GM21825 (cell line): ENCODE results near the gene GHRHR.

ENCODE experiments used
- ATAC-seq: cut with Tn5 transposase; IDR thresholded peaks from one replicate; pipeline ENCODE4 v1.9.1; 2021; ENCODE audit warnings: mild to moderate bottlenecking, moderate library complexity; ENCODE audit not compliant: unreplicated experiment

GHRHR gene

GRCh38 chr7:31000779-31001178 lies 37.0 kb downstream of the GHRHR start:
- no peak for ATAC-seq

DNA sequence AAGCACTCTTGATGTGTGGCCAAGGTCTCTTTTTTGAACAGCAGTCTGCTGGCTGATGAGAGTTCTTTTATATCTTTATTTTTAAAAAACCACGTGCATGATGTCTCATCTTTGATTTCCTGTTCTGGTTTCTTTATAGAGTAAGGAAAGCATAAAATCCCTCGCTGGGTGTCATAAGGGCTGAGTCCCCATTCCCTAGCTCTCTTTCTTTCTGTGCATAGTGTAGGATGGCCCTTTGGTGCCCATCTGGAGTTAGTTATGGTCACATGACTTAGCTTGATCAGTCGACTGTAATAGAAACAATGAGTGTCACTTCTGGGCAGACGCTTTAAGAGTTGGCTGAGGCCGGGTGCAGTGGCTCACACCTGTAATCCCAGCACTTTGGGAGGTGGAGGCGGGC lies 38.5 kb downstream of the GHRHR start:
- no peak for ATAC-seq

DNA sequence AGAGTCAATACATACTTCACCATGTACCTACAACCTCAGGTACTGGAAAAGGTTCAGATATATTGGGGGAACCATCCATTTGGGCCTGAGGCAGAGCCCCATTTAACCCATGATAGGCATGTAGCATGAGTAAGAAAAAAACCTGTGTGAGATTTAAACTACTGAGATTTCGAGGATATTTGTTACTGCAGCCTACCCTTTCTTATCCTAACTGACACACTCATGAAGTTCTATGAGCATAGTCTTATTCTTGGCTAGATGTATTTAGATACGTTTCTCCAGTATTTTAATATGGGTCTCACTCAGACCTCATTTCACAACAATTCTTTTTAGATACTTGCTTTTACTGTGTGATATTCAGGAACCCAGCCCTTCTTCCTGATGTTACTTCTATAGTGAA lies 39.3 kb downstream of the GHRHR start:
- no peak for ATAC-seq

- no peak for ATAC-seq
Observed at GRCh38 chr7:31003721-31004120, 40.0 kb downstream of the GHRHR start.

- ATAC-seq: no peak
Observed at GRCh38 chr7:31004393-31004792, 40.6 kb downstream of the GHRHR start.

GRCh38 chr7:31006857-31007256 lies 43.1 kb downstream of the GHRHR start:
- no peak for ATAC-seq

DNA sequence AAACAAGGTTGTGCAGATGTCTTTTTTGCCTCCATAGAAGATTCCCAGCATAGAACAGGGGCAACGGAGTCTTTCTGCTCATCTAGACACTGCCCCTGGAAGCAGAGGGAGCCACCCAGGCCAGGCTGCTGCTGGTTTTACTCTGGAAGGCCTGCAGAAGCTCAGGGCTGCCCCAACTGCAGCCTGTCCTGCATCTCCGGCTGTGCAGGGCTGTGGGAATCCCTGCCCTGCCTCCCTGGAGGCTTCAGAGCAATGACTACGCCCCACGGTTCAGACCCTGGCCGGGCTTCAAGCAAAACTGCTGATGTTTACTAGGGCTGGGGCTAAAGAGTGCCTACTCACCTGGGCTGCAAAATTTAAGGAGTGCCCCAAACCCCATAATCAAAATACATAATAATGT lies 43.9 kb downstream of the GHRHR start:
- ATAC-seq: no peak

DNA sequence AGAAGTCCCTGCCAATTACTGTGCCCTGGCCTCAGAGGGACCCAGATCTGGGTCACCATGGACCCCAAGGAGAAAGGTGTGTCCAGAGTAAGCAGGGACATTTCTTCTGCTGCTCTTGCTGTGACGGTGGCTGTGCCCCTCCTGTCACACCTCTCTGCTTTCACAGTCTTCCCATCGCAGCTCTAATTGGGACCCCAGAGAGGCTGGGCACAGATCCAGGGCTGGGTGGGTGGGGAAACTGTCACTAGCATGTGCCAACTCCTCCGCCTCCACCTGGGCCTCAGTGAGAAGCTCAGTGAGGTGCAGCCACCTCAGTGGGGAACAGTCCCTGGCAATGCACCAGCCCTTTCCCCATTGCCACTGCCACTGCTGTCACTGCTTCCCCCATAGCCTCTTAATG lies 51.1 kb downstream of the GHRHR start:
- ATAC-seq: no peak

DNA sequence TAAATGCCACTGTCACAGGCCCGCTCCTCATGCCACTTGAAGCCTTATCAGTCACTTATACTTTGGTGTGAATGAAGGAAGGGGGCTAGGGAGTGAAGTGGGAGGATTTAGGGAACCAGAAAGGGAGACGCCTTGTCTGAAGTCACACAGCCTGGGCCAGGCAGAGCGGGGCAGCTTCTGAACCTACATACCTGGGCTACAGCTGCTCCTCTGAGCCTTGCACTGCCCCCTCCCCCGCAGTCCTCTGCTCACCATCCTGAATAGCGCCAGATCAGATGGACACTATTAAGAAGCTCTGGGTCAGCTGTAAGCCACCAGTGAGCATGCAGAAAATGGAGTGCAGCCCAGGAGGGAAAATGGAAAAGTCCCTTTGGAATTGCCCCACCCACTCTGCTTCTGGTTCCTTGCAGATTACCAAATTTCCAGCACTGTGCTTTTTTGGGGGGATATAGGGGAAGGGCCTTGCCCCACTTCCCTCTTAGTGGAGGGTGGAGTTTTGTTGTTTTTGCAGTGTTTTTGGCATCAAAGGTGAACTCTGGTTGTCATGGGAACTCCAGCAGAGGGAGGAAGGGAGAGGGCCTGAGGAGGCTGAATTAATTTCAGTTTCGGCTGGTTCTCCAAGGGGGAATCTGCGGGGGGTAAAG lies 53.4 kb downstream of the GHRHR start:
- no peak for ATAC-seq

DNA sequence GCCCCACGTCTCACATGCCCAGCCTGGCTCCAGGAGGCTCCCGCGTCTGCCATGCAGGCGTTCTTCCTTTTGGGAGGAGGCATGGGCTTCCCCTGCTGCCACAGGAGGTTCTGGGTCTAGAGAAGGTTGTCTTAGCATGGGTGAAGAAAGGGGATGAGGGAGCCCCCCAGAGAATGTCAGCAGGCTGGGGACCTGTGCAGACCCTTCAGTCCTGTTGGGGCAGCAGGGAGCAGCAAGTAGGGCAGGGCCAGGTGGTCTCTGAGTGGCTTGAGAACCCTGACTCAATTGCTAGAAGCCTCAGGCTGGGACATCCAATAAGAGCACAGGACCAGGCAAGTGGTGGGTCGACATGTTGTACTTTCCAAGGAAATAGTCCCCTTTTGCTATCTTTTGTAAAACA lies 54.0 kb downstream of the GHRHR start:
- ATAC-seq: no peak

- ATAC-seq: no peak
Observed at GRCh38 chr7:31019509-31019908, 55.8 kb downstream of the GHRHR start.

DNA sequence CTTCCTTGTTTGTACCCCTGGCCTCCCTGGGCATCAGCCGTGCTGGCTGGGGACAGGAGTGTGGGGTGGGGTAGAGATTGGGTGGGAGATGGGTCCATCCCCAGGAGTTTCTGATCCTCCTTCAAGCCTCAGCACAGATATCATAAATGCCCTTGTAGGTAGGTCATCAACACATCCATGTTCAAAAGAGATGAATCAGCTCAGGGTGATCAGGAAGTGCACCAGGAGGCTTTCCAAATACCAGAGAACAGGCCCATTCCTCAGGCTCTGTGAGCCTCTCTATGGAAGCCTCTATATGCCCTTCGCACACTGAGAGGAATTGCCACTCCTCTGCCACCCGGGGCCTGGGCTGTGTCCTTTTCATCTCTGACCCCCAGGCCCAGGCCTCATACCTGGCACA lies 56.4 kb downstream of the GHRHR start:
- ATAC-seq: no peak

GRCh38 chr7:31020652-31021051 lies 56.9 kb downstream of the GHRHR start:
- no peak for ATAC-seq

GRCh38 chr7:31022117-31022516 lies 58.4 kb downstream of the GHRHR start:
- ATAC-seq: no peak

DNA sequence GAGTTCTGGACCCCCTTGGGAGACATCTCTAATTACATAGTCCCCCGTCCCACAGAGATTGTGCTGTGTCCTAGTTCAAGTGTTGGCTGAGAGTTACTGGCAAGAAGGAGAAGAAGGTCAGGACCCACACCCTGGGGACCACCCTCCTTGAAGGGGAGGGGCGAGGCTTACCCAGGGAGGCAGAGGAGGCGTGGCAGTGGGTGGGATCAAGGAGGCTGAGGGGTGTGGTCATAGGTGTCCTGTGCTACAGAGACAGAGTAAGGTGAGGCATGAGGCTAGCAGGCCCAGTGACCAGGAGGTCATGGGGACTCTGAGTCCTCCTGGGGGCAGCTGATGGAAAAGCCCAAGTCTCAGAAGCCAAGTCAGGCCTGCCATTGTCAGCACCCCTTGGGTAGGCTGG lies 59.0 kb downstream of the GHRHR start:
- no peak for ATAC-seq

- no peak for ATAC-seq
Observed at GRCh38 chr7:31023877-31024276, 60.1 kb downstream of the GHRHR start.

DNA sequence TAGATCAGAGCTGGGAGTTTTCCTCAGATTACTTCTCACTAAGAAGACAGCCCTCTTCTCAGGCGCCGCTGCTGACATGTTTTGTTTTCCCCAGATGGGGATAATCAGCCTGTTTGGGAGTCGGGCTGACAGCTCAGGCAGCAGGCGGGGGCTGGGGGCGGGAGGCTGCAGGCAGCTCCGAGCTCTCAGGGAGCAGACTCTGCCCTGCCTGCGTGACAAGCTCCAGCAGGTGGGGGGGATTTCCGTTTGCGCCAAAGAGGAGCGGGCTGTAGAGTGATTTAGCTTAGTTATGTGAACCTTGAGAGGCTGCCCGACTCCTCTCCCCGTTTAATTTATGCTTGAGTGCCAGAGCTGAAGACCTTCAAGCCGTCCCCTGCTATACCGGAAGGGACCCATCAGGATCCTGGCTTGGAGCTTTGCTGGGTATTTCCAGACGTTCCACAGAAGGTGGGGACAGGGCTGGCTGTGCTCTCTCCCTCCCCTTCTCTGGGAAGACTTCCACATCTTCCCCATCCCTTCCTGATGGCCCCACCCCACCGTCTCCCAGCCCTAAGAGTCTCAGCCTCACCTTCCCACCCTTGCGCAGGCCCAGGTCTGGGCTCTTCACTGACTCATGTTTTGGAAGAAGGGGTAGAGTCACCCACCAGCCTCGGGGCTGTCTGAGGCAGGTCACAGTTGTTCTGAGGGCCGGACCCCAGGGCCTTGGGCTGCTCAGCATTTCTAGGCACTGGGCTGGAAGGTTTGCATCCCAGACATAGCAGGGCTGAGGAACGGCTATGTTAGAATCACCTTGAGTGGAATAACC lies 63.6 kb downstream of the GHRHR start:
- ATAC-seq: no peak

DNA sequence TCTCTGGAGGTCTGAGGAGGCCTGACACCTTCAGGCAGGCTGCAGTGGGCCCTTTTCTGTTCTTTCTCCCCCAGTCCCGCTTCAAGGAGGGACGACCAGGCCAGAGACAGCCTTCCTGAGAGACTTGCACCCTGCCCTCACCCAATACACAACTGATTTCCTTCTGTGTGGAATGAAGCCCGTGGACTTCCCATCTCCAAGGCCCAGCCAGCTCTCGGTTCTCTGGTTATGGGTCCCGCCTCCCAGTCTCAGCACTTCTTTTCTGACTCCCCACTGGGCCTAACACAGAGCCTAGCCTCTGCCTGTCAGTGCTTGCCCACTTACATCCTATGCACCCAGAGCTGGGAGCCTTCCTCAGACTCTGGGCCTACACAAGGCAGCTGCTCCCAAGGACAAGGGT lies 64.3 kb downstream of the GHRHR start:
- no peak for ATAC-seq

DNA sequence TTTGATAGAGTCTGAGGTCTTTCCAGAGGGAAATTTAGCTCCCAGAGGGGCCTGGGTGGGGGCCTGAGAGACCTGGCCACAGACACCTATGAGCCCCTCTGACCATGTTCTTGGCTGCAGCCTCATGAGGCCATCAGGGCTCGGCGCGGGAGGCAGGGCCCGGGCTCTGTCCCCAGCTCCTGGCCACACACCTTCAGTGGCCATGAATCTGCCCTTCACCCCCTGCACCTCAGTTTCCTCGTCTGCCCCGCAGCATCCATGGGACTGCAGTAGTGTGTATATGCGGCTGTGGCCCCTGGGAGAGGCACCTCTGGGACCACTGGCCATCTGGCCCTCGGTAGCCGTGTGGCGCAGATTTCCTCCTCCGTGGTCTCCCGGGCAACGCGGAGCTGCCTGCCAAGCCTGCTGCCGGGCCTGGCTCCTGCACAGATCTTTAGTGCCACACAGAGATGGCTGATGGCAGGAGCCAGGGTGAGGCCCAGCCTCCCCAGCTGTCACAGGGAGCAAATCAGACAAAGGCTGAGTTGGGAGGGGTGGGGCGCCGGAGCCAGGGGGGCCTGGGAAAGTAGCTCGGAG lies 64.8 kb downstream of the GHRHR start:
- ATAC-seq: no peak
